ENCODE results near the gene NFKB2.

The NFKB2 gene

GRCh38 chr10:102396317-102396650 is 779 bp downstream of the NFKB2 start:
- DNase-seq: no peak

- DNase-seq: no peak
Observed at GRCh38 chr10:102396730-102397151, 1.2 kb downstream of the NFKB2 start.

- no peak for DNase-seq
Observed at GRCh38 chr10:102397222-102398171, 2.0 kb downstream of the NFKB2 start.

GRCh38 chr10:102398172-102399020 is 2.9 kb downstream of the NFKB2 start:
- no peak for DNase-seq

- DNase-seq: peak; percentile 52
Observed at GRCh38 chr10:102399217-102400021, 3.9 kb downstream of the NFKB2 start.

GRCh38 chr10:102400076-102400475 is 4.6 kb downstream of the NFKB2 start:
- no peak for DNase-seq

- no peak for DNase-seq
Observed at GRCh38 chr10:102400598-102401341, 5.3 kb downstream of the NFKB2 start.

GRCh38 chr10:102401342-102401654 is 5.8 kb downstream of the NFKB2 start:
- no peak for DNase-seq

GRCh38 chr10:102401735-102402511 is 6.4 kb downstream of the NFKB2 start:
- DNase-seq: no peak

GRCh38 chr10:102402512-102402896 is 7.0 kb downstream of the NFKB2 start:
- no peak for DNase-seq

GRCh38 chr10:102403115-102403514 is 7.6 kb downstream of the NFKB2 start:
- DNase-seq: no peak

- no peak for DNase-seq
Observed at GRCh38 chr10:102404361-102405107, 9.0 kb downstream of the NFKB2 start.

- DNase-seq: no peak
Observed at GRCh38 chr10:102405108-102405571, 9.6 kb downstream of the NFKB2 start.

- DNase-seq: no peak
Observed at GRCh38 chr10:102405632-102406031, 10.1 kb downstream of the NFKB2 start.

- no peak for DNase-seq
Observed at GRCh38 chr10:102406815-102407214, 11.3 kb downstream of the NFKB2 start.

- DNase-seq: no peak
Observed at GRCh38 chr10:102407425-102408130, 12.1 kb downstream of the NFKB2 start.

GRCh38 chr10:102408131-102408727 is 12.7 kb downstream of the NFKB2 start:
- no peak for DNase-seq

GRCh38 chr10:102408728-102409603 is 13.5 kb downstream of the NFKB2 start:
- no peak for DNase-seq
